HCT116 (cell line): ENCODE results near the gene ESPN.

ENCODE experiments used
- EZH2 ChIP-seq: fragments of 200-600 bp; sonication (generic); IDR thresholded peaks from 2 replicates; pipeline ENCODE4 v1.6.1; 2017; ENCODE audit warnings: antibody characterized with exemption, mixed run types
- JUND ChIP-seq: IDR thresholded peaks from 2 replicates; pipeline ENCODE4 v1.6.1; 2012
- POLR2A ChIP-seq: IDR thresholded peaks from 2 replicates; pipeline ENCODE4 v1.7.0; 2011; ENCODE audit warnings: borderline replicate concordance; ENCODE audit not compliant: insufficient read depth, insufficient read length; ENCODE audit errors: extremely low read depth
- RAD21 ChIP-seq: IDR thresholded peaks from 2 replicates; pipeline ENCODE4 v1.6.1; 2012; ENCODE audit warnings: low read depth, mild to moderate bottlenecking
- TF ChIP-seq, protein P1 (sequence below), 3 experiments: fragments of 200-600 bp in 1 of 3; sonication (generic) in 1 of 3; IDR thresholded peaks in 2 of 3; conservative IDR thresholded peaks in 1 of 3; 2 replicates each; pipeline ENCODE4 v1.5.1; 2012 to 2017; ENCODE audit warnings: low read depth in 2 of 3, low read length in 2 of 3, antibody characterized with exemption in 1 of 3, borderline replicate concordance in 1 of 3, control low read depth in 1 of 3, mild to moderate bottlenecking in 1 of 3, mixed read lengths in 1 of 3, mixed run types in 1 of 3, moderate library complexity in 1 of 3; ENCODE audit not compliant: insufficient read depth in 1 of 3
- TF ChIP-seq, protein P2 (sequence below): IDR thresholded peaks from 2 replicates; pipeline ENCODE4 v1.6.1; 2012

DNA sequence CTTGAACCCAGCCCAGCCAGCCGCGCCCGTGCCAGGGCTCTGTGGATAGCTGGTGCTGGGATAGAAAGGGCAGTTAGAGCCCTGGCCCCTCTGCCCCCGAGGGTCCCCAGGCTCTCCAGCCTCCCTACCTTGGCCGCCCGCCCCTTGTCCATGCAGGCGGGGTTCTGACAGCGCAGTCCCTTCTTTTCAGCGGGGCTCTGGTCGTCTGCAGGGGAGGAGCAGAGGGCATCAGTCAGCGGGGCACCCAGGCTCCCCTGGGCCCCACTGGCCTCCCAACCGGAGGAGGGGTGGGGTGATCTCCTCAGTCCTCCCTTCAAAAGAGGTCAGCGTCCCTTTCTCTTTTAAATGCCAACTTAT, 71.8 kb downstream of the ESPN start:
- TF ChIP-seq, protein P1, sequence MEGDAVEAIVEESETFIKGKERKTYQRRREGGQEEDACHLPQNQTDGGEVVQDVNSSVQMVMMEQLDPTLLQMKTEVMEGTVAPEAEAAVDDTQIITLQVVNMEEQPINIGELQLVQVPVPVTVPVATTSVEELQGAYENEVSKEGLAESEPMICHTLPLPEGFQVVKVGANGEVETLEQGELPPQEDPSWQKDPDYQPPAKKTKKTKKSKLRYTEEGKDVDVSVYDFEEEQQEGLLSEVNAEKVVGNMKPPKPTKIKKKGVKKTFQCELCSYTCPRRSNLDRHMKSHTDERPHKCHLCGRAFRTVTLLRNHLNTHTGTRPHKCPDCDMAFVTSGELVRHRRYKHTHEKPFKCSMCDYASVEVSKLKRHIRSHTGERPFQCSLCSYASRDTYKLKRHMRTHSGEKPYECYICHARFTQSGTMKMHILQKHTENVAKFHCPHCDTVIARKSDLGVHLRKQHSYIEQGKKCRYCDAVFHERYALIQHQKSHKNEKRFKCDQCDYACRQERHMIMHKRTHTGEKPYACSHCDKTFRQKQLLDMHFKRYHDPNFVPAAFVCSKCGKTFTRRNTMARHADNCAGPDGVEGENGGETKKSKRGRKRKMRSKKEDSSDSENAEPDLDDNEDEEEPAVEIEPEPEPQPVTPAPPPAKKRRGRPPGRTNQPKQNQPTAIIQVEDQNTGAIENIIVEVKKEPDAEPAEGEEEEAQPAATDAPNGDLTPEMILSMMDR (IDR thresholded peaks at IDR 0.05 in 2 of 3, conservative IDR thresholded peaks at IDR 0.05 in 1 of 3; ENCODE audit: borderline replicate concordance in 1 of 3, insufficient read depth in 1 of 3, low read depth in 2 of 3, low read length in 2 of 3), result no peak
- TF ChIP-seq, protein P2, sequence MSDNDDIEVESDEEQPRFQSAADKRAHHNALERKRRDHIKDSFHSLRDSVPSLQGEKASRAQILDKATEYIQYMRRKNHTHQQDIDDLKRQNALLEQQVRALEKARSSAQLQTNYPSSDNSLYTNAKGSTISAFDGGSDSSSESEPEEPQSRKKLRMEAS, result no peak
- TF ChIP-seq RAD21, result no peak
- TF ChIP-seq EZH2, result no peak
- TF ChIP-seq POLR2A, result no peak
- no peak for TF ChIP-seq JUND
